BJ (cell line): Measurements from ENCODE around the gene RHEB. TPM values are rescaled to one million over a fixed set of nuclear protein-coding genes. Genes with fewer than 3 reads are reported as not detected.

ENCODE experiments used
- CTCF ChIA-PET: fragments of 350-600 bp; formaldehyde crosslinking; extraction: SDS; loops from one replicate; lab custom pipeline; 2021; ENCODE audit warnings: antibody characterized with exemption, inconsistent platforms; lab: Yijun Ruan, JAX
- POLR2A ChIA-PET: fragments of 300-600 bp; sonication (Branson Sonifier 250); formaldehyde crosslinking; extraction: SDS; loops from one replicate; lab custom pipeline; 2021; ENCODE audit warnings: antibody characterized with exemption; lab: Charles Lee
- DNase-seq: peaks from one replicate; pipeline ENCODE4 v3.0.0-alpha.2; 2011; ENCODE audit warnings: low read depth
- H3K27me3 ChIP-seq: 2 replicates; pipeline ENCODE4 v1.6.0; 2011; ENCODE audit warnings: low read length; ENCODE audit not compliant: control insufficient read depth, insufficient read depth
- H3K36me3 ChIP-seq: 2 replicates; pipeline ENCODE4 v1.5.1; 2011; ENCODE audit warnings: low read length; ENCODE audit not compliant: control insufficient read depth, insufficient read depth
- H3K4me3 ChIP-seq: 2 replicates; pipeline ENCODE4 v1.5.1; 2011; ENCODE audit warnings: low read depth, mild to moderate bottlenecking, control low read depth, low read length
- polyA plus RNA-seq: library from polyadenylated mRNA; depleted of rRNA; stranded (reverse); fragments of >200 nt; gene quantifications from 2 replicates; pipeline ENCODE4 v1.2.3, GENCODE V29; 2011
- TF ChIP-seq, protein P1 (sequence below): IDR thresholded peaks from 2 replicates; pipeline ENCODE4 v1.5.1; 2011; ENCODE audit warnings: low read depth, mild to moderate bottlenecking, control low read depth, inconsistent platforms, low read length, moderate library complexity; ENCODE audit not compliant: insufficient read depth

RHEB gene
- polyA plus RNA-seq, 1 experiment, result 45.4 TPM

DNA sequence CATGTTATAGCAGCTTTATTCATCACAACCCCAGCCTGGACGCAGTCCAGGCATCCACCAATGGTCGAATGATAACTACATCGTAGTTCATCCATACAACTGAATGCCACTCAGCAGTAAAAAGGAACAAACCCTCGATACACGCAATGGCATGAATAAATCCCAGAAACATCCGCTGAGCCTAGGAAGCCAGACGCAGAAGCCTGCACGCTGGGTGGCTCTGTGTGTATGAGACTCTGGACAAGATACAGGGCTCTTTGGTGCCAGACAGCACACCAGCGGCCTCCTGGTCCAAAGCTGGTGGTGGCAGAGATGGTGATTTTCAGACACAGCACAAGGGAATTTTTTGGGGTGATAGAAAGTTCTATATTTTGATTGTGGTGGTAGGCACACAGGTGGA, 69.7 kb downstream of the RHEB start:
- POLR2A ChIA-PET, result no interaction called here
- CTCF ChIA-PET, result interaction anchor here (1.1 to 9.5 kb wide), 10 partner anchors 8 to 309 kb away, joined by 4 to 148 read pairs (median 28); no protein-coding TSS in a partner anchor

DNA sequence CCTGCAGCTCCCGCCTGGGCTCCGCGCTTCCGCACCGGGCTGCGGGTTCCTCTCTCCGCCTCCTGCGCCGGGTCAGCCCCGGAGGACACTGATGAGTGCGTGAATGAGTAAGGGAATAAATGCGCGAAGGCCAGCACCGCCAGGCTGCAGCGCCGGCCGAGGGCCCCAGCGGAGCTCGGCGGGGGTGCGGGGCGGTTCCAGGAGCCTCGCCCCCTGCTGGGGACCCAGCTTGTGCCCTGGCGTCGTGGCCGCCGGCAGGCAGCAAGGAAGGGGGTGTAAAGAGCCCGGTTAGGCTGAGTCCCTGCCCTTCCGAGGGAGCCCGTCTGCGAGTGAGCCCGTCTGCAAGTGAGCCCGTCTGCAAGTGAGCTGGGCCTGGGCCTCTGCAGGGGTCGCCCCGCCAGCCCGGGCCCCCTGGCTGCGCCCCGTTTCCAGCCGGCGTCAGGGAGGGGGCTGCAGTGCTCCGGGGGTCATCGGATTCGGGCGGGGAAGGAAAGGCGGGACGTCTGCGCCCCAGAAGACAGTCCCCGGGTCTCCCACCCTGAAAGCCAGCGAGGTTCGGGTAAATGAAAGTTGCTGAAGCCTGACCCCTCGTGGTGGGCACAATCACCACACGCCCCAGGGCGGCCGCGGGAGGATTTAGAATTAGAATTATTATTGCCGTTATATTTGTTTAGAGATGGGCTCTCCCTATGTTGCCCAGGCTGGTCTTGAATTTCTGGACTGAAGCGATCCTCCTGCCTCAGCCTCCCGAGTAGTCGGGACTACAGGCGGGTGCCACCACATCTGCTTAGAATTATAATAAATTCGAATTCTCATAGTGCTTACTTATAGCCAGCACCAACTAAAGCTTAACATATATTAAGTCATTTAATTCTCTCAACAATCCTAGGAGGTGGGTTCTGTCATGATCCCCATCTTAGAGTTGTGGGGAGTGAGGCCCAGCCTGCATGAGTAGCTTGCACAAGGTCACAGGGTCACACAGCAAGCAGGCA, 71.1 kb downstream of the RHEB start:
- H3K4me3 ChIP-seq, result peak overlapping the region; percentile 44
- TF ChIP-seq, protein P1, sequence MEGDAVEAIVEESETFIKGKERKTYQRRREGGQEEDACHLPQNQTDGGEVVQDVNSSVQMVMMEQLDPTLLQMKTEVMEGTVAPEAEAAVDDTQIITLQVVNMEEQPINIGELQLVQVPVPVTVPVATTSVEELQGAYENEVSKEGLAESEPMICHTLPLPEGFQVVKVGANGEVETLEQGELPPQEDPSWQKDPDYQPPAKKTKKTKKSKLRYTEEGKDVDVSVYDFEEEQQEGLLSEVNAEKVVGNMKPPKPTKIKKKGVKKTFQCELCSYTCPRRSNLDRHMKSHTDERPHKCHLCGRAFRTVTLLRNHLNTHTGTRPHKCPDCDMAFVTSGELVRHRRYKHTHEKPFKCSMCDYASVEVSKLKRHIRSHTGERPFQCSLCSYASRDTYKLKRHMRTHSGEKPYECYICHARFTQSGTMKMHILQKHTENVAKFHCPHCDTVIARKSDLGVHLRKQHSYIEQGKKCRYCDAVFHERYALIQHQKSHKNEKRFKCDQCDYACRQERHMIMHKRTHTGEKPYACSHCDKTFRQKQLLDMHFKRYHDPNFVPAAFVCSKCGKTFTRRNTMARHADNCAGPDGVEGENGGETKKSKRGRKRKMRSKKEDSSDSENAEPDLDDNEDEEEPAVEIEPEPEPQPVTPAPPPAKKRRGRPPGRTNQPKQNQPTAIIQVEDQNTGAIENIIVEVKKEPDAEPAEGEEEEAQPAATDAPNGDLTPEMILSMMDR, result peak; percentile 82
- H3K27me3 ChIP-seq, result peaks cover 2% of the 10 kb centered on the region; the same call in 1 of the 2 replicates
- no peaks in the 10 kb centered on the region for H3K36me3 ChIP-seq
- ChIA-PET CTCF (interaction anchor here (0.6 to 9.5 kb wide), 35 partner anchors 8 to 580 kb away, joined by 3 to 148 read pairs (median 5); partner anchors contain the start of gene CRYGN), POLR2A (no interaction called here)
- no peak for DNase-seq

More for the DNA sequence above, 69.7 kb downstream of the RHEB start:
- DNase-seq, result no peak
- no peak overlapping the region for H3K4me3 ChIP-seq
- TF ChIP-seq, protein P1, result no peak
- H3K27me3 ChIP-seq, result peaks cover 2% of the 10 kb centered on the region; the same call in 1 of the 2 replicates
- H3K36me3 ChIP-seq, result no peaks in the 10 kb centered on the region

DNA sequence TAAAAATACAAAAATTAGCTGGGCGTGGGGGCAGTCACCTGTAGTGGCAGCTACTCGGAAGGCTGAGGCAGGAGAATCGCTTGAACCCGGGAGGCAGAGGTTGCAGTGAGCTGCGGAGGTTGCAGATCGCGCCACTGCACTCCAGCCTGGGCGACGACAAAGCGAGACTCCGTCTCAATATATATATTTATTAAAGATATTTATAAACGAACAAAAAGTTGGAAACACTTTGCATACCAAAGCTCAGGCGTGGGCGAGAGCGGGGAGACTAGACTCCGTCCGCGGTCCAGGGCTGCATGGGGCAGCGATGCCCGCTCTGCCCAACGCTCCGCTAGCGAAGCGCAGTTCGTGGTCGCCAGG, 71.8 kb downstream of the RHEB start:
- TF ChIP-seq, protein P1, result no peak
- POLR2A ChIA-PET, result no interaction called here
- H3K4me3 ChIP-seq, result peak overlapping the region; percentile 44
- peaks cover 2% of the 10 kb centered on the region; the same call in 1 of the 2 replicates for H3K27me3 ChIP-seq
- CTCF ChIA-PET, result interaction anchor here (0.6 to 9.5 kb wide), 26 partner anchors 10 to 581 kb away, joined by 3 to 148 read pairs (median 8); no protein-coding TSS in a partner anchor
- DNase-seq, result no peak
- no peaks in the 10 kb centered on the region for H3K36me3 ChIP-seq

DNA sequence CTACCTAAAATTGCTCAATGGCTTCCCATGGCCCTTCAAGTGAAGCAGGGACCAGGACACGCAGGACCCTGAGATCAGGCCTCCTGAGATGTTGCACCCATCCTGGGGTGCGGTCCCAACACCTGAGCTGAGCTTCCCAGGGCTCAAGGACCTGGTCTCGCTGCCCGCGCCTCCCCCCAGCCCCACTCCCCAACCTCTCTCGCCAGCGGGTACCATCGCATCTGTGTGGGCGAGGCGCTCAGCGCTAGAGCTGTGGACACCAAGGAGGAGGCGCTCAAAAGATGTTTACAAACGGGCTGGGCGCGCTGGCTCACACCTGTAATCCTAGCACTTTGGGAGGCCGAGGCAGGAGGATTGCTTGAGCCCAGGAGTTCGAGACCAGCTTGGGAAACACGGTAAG, 72.4 kb downstream of the RHEB start:
- Histone ChIP-seq H3K4me3 (no peak overlapping the region), H3K27me3 (peaks cover 2% of the 10 kb centered on the region; the same call in 1 of the 2 replicates), H3K36me3 (no peaks in the 10 kb centered on the region)
- TF ChIP-seq, protein P1, result no peak
- ChIA-PET POLR2A (no interaction called here), CTCF (interaction anchor here (1.1 to 9.5 kb wide), 13 partner anchors 10 to 311 kb away, joined by 3 to 148 read pairs (median 20); no protein-coding TSS in a partner anchor)
- DNase-seq, result no peak

DNA sequence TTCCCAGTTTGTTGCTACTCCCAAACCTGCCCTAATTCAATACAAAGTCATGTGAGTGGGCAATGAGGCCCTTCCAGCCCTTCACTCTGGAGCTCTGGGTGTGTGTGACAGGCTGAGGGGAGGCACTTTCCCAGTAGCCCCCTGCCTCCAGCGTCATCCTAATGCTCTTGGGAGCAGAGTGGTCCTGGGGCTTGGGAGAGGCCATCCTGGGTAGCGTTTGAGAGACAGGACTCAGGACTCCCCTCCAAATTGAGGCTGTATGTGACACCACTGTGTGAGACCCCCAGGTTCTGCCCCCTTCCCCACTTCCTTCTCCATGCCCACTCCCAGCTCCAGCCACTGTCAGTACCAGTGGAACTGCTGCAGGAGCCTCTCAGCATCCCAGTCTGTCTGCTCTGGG, 73.3 kb downstream of the RHEB start:
- CTCF ChIA-PET, result interaction anchor here (4.0 to 9.5 kb wide), 2 partner anchors 9 to 78 kb away, joined by 37 to 148 read pairs; no protein-coding TSS in a partner anchor
- DNase-seq, result no peak

More for the DNA sequence above, 73.3 kb downstream of the RHEB start:
- H3K36me3 ChIP-seq, result no peaks in the 10 kb centered on the region
- POLR2A ChIA-PET, result no interaction called here
- TF ChIP-seq, protein P1, result no peak
- H3K27me3 ChIP-seq, result no peaks in the 10 kb centered on the region; the same call in 1 of the 2 replicates
- no peak overlapping the region for H3K4me3 ChIP-seq
